Esophagus muscularis mucosa (tissue), 4 donors: Measurements from ENCODE around the gene XPO4. TPM values are rescaled to one million over a fixed set of nuclear protein-coding genes. Genes with fewer than 3 reads are reported as not detected.

Experiments
- DNase-seq: peaks from one replicate; pipeline ENCODE4 v3.0.0-alpha.2; 2017; ENCODE audit errors: extremely low spot score
- H3K27ac ChIP-seq, 4 donors: fragments of 200-600 bp; sonication (generic); replicated peaks in 1 of 4; 1 replicate in 3 of 4; 2 replicates in 1 of 4; pipeline ENCODE4 v1.5.1; 2016 to 2019; ENCODE audit warnings: mild to moderate bottlenecking in 1 of 4
- H3K27me3 ChIP-seq, 4 donors: fragments of 200-600 bp; sonication (generic); one replicate each; pipeline versions ENCODE4 v1.5.1 to v1.6.0; 2016 to 2019
- H3K36me3 ChIP-seq, 4 donors: fragments of 200-600 bp; sonication (generic); one replicate each; pipeline ENCODE4 v1.5.1; 2016 to 2019
- H3K4me1 ChIP-seq, 4 donors: fragments of 200-600 bp; sonication (generic); one replicate each; pipeline ENCODE4 v1.5.1; 2016 to 2019
- H3K4me3 ChIP-seq, 4 donors: fragments of 200-600 bp; sonication (generic); 1 replicate in 2 of 4; 2 replicates in 2 of 4; pipeline ENCODE4 v1.5.1; 2016 to 2019; ENCODE audit warnings: mild to moderate bottlenecking in 4 of 4, moderate library complexity in 1 of 4
- H3K9me3 ChIP-seq, 4 donors: fragments of 200-600 bp; sonication (generic); 1 replicate in 3 of 4; 2 replicates in 1 of 4; pipeline ENCODE4 v1.5.1; 2016 to 2019
- CTCF ChIP-seq, 3 experiments: fragments of 200-600 bp in 2 of 3; fragments of 450-650 bp in 1 of 3; sonication (generic) in 2 of 3; IDR thresholded peaks; one replicate each; pipeline ENCODE4 v1.5.1; 2017 to 2019; ENCODE audit warnings: antibody characterized with exemption in 3 of 3, mild to moderate bottlenecking in 2 of 3, moderate library complexity in 1 of 3
- EP300 ChIP-seq: sonication (generic); formaldehyde crosslinking; IDR thresholded peaks from one replicate; pipeline ENCODE4 v1.6.1; 2017; ENCODE audit warnings: antibody characterized with exemption
- POLR2A ChIP-seq: fragments of 450-650 bp; IDR thresholded peaks from one replicate; pipeline ENCODE4 v1.6.1; 2017; ENCODE audit warnings: antibody characterized with exemption, moderate library complexity, mild to moderate bottlenecking, low read depth
- POLR2AphosphoS5 ChIP-seq, 2 donors: sonication (generic); formaldehyde crosslinking; IDR thresholded peaks; one replicate each; pipeline ENCODE4 v1.6.1; 2017; ENCODE audit warnings: antibody characterized with exemption in 2 of 2
- WGBS: methylation state at CpG from one replicate; pipeline ENCODE4 v1.1.5; 2018; 5-methylcytosine and 5-hydroxymethylcytosine counted together
- intact Hi-C: fragments of 100-400 bp; cut with DNase I; formaldehyde crosslinking; loops from one replicate; pipeline ENCODE4 v1.15.1; 2023
- total RNA-seq, 4 donors: library from RNA; depleted of rRNA; stranded (reverse); fragments of >200 nt; gene quantifications; one replicate each; pipeline versions ENCODE4 v1.1.0 to v1.2.1, GENCODE V29; 2016

XPO4 gene
- total RNA-seq, 4 donors from 2014 or later: 12.6 to 17.3 (median 15.2) TPM

GRCh38 chr13:20815464-20815863 is 87.1 kb downstream of the XPO4 start:
- TF ChIP-seq POLR2A (no peak), POLR2AphosphoS5 (IDR thresholded peaks at IDR 0.05) (no peak), CTCF (IDR thresholded peaks at IDR 0.05) (no peak), EP300 (no peak)
- no peaks in the 10 kb centered on the region for H3K9me3 ChIP-seq
- DNase-seq: no peak
- peak overlapping the region; percentile 78 to 85 (median 82) for H3K27ac ChIP-seq
- peaks cover 29 to 72% (median 68%) of the 10 kb centered on the region in 4 donors for H3K4me1 ChIP-seq
- peaks cover 0 to 6% (median 0%) of the 10 kb centered on the region in 4 donors for H3K36me3 ChIP-seq
- intact Hi-C loops: no loop called here
- H3K27me3 ChIP-seq: no peaks in the 10 kb centered on the region
- WGBS: 31% methylated on average over 1 of the region's 1 CpG
- H3K4me3 ChIP-seq: no peak overlapping the region

GRCh38 chr13:20814224-20814910 is 88.2 kb downstream of the XPO4 start:
- TF ChIP-seq POLR2AphosphoS5 (IDR thresholded peaks at IDR 0.05): peak; percentile 81 to 92
- no peak for TF ChIP-seq POLR2A
- peak overlapping the region in 1 of 4 donors; percentile 25 for H3K4me3 ChIP-seq
- no peaks in the 10 kb centered on the region for H3K27me3 ChIP-seq
- no peaks in the 10 kb centered on the region for H3K9me3 ChIP-seq
- WGBS: 13% methylated on average over 5 of the region's 5 CpGs
- H3K4me1 ChIP-seq: peaks cover 29 to 64% (median 57%) of the 10 kb centered on the region in 4 donors
- DNase-seq: peak; percentile 96
- H3K27ac ChIP-seq: peak overlapping the region; percentile 78 to 85 (median 82)
- intact Hi-C loops: loop anchor here (5.0 kb wide), 1 partner anchor 42 kb away; the partner anchor contains the start of gene EEF1AKMT1
- H3K36me3 ChIP-seq: peaks cover 0 to 10% (median 2%) of the 10 kb centered on the region in 4 donors

GRCh38 chr13:20812890-20813289 is 89.7 kb downstream of the XPO4 start:
- H3K27ac ChIP-seq: peak overlapping the region; percentile 78 to 85 (median 82)
- no peak for DNase-seq
- intact Hi-C loops: loop anchor here (5.0 kb wide), 1 partner anchor 41 kb away; the partner anchor contains the start of gene EEF1AKMT1

GRCh38 chr13:20810808-20811207 is 91.7 kb downstream of the XPO4 start:
- intact Hi-C loops: loop anchor here (5.0 kb wide), 1 partner anchor 39 kb away; the partner anchor contains the start of gene EEF1AKMT1

More at GRCh38 chr13:20812890-20813289, 89.7 kb downstream of the XPO4 start:
- Histone ChIP-seq H3K4me1 (peaks cover 29 to 60% (median 53%) of the 10 kb centered on the region in 4 donors), H3K27me3 (no peaks in the 10 kb centered on the region), H3K9me3 (no peaks in the 10 kb centered on the region), H3K36me3 (peaks cover 5 to 25% (median 13%) of the 10 kb centered on the region in 4 donors), H3K4me3 (no peak overlapping the region)
- WGBS: 88% methylated on average over 7 of the region's 7 CpGs
- TF ChIP-seq EP300 (no peak), CTCF (IDR thresholded peaks at IDR 0.05) (no peak), POLR2AphosphoS5 (IDR thresholded peaks at IDR 0.05) (no peak), POLR2A (no peak)

More at GRCh38 chr13:20810808-20811207, 91.7 kb downstream of the XPO4 start:
- H3K4me3 ChIP-seq: no peak overlapping the region
- no peaks in the 10 kb centered on the region for H3K9me3 ChIP-seq
- peaks cover 25 to 40% (median 34%) of the 10 kb centered on the region in 4 donors for H3K4me1 ChIP-seq
- H3K27ac ChIP-seq: peak overlapping the region in 1 of 4 donors; percentile 21
- peaks cover 5 to 43% (median 23%) of the 10 kb centered on the region in 4 donors for H3K36me3 ChIP-seq
- no peak for DNase-seq
- TF ChIP-seq POLR2AphosphoS5 (IDR thresholded peaks at IDR 0.05) (no peak), CTCF (IDR thresholded peaks at IDR 0.05) (no peak), EP300 (no peak), POLR2A (no peak)
- WGBS: 77% methylated on average over 2 of the region's 2 CpGs
- no peaks in the 10 kb centered on the region for H3K27me3 ChIP-seq
